HepG2 (cell line): ENCODE results near the gene SNX6. TPM values are rescaled to one million over a fixed set of nuclear protein-coding genes. Genes with fewer than 3 reads are reported as not detected.

ENCODE experiments used
- CCAR2 ChIP-seq: fragments of 200-400 bp; formaldehyde crosslinking; optimal IDR thresholded peaks from 2 replicates; pipeline ENCODE3; 2018; ENCODE audit warnings: low read depth, mild to moderate bottlenecking, low read length, moderate library complexity
- DZIP1 ChIP-seq: sonication (generic); formaldehyde crosslinking; IDR thresholded peaks from 2 replicates; pipeline ENCODE4 v1.5.0; 2020; ENCODE audit warnings: mild to moderate bottlenecking, missing genetic modification reagents
- GTF3A ChIP-seq: sonication (generic); formaldehyde crosslinking; conservative IDR thresholded peaks from 2 replicates; pipeline ENCODE4 v1.4.0; 2020; ENCODE audit warnings: mild to moderate bottlenecking, missing genetic modification reagents
- MAX ChIP-seq: IDR thresholded peaks from 2 replicates; pipeline ENCODE4 v1.6.1; 2012; ENCODE audit warnings: inconsistent platforms
- MED13 ChIP-seq: sonication (generic); formaldehyde crosslinking; IDR thresholded peaks from 2 replicates; pipeline ENCODE4 v1.5.0; 2020; ENCODE audit warnings: missing genetic modification reagents
- MEF2D ChIP-seq: sonication (generic); formaldehyde crosslinking; IDR thresholded peaks from 2 replicates; pipeline ENCODE4 v1.5.1; 2020; ENCODE audit warnings: mild to moderate bottlenecking, missing genetic modification reagents
- MIER3 ChIP-seq: IDR thresholded peaks from 2 replicates; pipeline ENCODE4 v1.6.1; 2016; ENCODE audit warnings: missing compliant biosample characterization, borderline replicate concordance
- NFYB ChIP-seq: sonication (generic); formaldehyde crosslinking; IDR thresholded peaks from 2 replicates; pipeline ENCODE4 v1.4.0; 2020; ENCODE audit warnings: missing genetic modification reagents
- SALL2 ChIP-seq: sonication (generic); formaldehyde crosslinking; IDR thresholded peaks from 2 replicates; pipeline ENCODE4 v1.8.1; 2023; ENCODE audit warnings: mild to moderate bottlenecking, missing genetic modification reagents, inconsistent platforms
- SP140L ChIP-seq: sonication (generic); formaldehyde crosslinking; IDR thresholded peaks from 2 replicates; pipeline ENCODE4 v1.4.0; 2020; ENCODE audit warnings: missing genetic modification reagents, borderline replicate concordance
- TEAD2 ChIP-seq: sonication (generic); formaldehyde crosslinking; IDR thresholded peaks from 2 replicates; pipeline ENCODE4 v1.9.0; 2021; ENCODE audit warnings: missing genetic modification reagents
- TOPORS ChIP-seq: sonication (generic); formaldehyde crosslinking; IDR thresholded peaks from 2 replicates; pipeline ENCODE4 v1.8.0; 2023; ENCODE audit warnings: mild to moderate bottlenecking, missing genetic modification reagents
- XRCC5 ChIP-seq: fragments of 200-400 bp; formaldehyde crosslinking; optimal IDR thresholded peaks from 2 replicates; pipeline ENCODE3; 2017; ENCODE audit warnings: mild to moderate bottlenecking, low read length
- ZBTB25 ChIP-seq: IDR thresholded peaks from 2 replicates; pipeline ENCODE4 v1.6.1; 2018; ENCODE audit warnings: missing genetic modification reagents
- ZFP41 ChIP-seq: sonication (generic); formaldehyde crosslinking; IDR thresholded peaks from 2 replicates; pipeline ENCODE4 v1.4.0; 2020; ENCODE audit warnings: mild to moderate bottlenecking, missing genetic modification reagents, borderline replicate concordance
- ZFY ChIP-seq: sonication (generic); formaldehyde crosslinking; IDR thresholded peaks from 2 replicates; pipeline ENCODE4 v1.4.0; 2020; ENCODE audit warnings: missing genetic modification reagents
- ZNF207 ChIP-seq: fragments of 450-650 bp; IDR thresholded peaks from 2 replicates; pipeline ENCODE4 v1.6.1; 2016; ENCODE audit warnings: antibody characterized with exemption, borderline replicate concordance
- ZNF329 ChIP-seq: sonication (generic); formaldehyde crosslinking; IDR thresholded peaks from 2 replicates; pipeline ENCODE4 v1.9.0; 2021; ENCODE audit warnings: low read depth, mild to moderate bottlenecking, missing genetic modification reagents
- ZNF460 ChIP-seq: sonication (generic); formaldehyde crosslinking; IDR thresholded peaks from 2 replicates; pipeline ENCODE4 v1.5.1; 2020; ENCODE audit warnings: missing genetic modification reagents, mild to moderate bottlenecking, borderline replicate concordance
- ZNF576 ChIP-seq: sonication (generic); formaldehyde crosslinking; IDR thresholded peaks from 2 replicates; pipeline ENCODE4 v1.4.0; 2020; ENCODE audit warnings: mild to moderate bottlenecking, missing genetic modification reagents
- ZNF580 ChIP-seq: IDR thresholded peaks from 2 replicates; pipeline ENCODE4 v1.6.1; 2016; ENCODE audit warnings: low read depth, borderline replicate concordance
- ZNF597 ChIP-seq: sonication (generic); formaldehyde crosslinking; IDR thresholded peaks from 2 replicates; pipeline ENCODE4 v1.5.0; 2020; ENCODE audit warnings: missing genetic modification reagents
- ZNF619 ChIP-seq: sonication (generic); formaldehyde crosslinking; IDR thresholded peaks from 2 replicates; pipeline ENCODE4 v1.4.0; 2020; ENCODE audit warnings: mild to moderate bottlenecking, missing genetic modification reagents
- ZNF644 ChIP-seq: IDR thresholded peaks from 2 replicates; pipeline ENCODE4 v1.6.1; 2016; ENCODE audit warnings: low read depth
- ZNF746 ChIP-seq: sonication (generic); formaldehyde crosslinking; IDR thresholded peaks from 2 replicates; pipeline ENCODE4 v1.8.0; 2022; ENCODE audit warnings: mild to moderate bottlenecking, missing genetic modification reagents
- ZNF777 ChIP-seq: sonication (generic); formaldehyde crosslinking; IDR thresholded peaks from 2 replicates; pipeline ENCODE4 v1.4.0; 2020; ENCODE audit warnings: missing genetic modification reagents
- polyA plus RNA-seq, 8 experiments: library from polyadenylated mRNA; depleted of rRNA in 3 of 8; stranded (reverse) in 7 of 8; unstranded in 1 of 8; fragments of >200 nt; fragmentation: Illumina TruSeq in 4 of 8; extraction: Trizol in 4 of 8; gene quantifications; 2 replicates each; pipeline versions ENCODE4 v1.2.1 to v1.2.3, GENCODE V29; 2011 to 2016; ENCODE audit warnings: low read depth in 4 of 8, missing spikeins in 1 of 8, mixed read lengths in 1 of 8; ENCODE audit not compliant: insufficient read depth in 1 of 8
- total RNA-seq, 5 experiments: library from RNA; depleted of rRNA; stranded (reverse); fragments of >200 nt; fragmentation: Illumina TruSeq; extraction: Trizol; gene quantifications; 2 replicates each; pipeline ENCODE4 v1.2.3, GENCODE V29; 2016; ENCODE audit warnings: low read depth in 1 of 5

Gene SNX6
- total and polyA plus RNA-seq, 2 of the 13 experiments (the other 11 are each of a cell fraction or from before 2014, with no cell fraction given): 92.3 to 169 TPM

- peak; percentile 99 for TF ChIP-seq ZBTB25 (CRISPR knock-in tag)
- peak; percentile 95 for TF ChIP-seq MAX
- TF ChIP-seq ZNF207: no peak
- TF ChIP-seq ZNF580: peak; percentile 99
- peak; percentile 84 for TF ChIP-seq ZNF746 (CRISPR knock-in tag)
- TF ChIP-seq TOPORS (CRISPR knock-in tag): peak; percentile 87; the same call in 1 of the 2 replicates
- no peak for TF ChIP-seq CCAR2
- peak; percentile 94 for TF ChIP-seq XRCC5
- peak; percentile 80 for TF ChIP-seq ZNF644 (CRISPR knock-in tag)
- TF ChIP-seq MEF2D (CRISPR knock-in tag): peak; percentile 97
- peak; percentile 99 for TF ChIP-seq SALL2
- peak; percentile 100 for TF ChIP-seq ZNF619 (CRISPR knock-in tag)
- peak; percentile 64 for TF ChIP-seq NFYB (CRISPR knock-in tag)
- TF ChIP-seq ZNF576 (CRISPR knock-in tag): peak; percentile 77; the same call in 1 of the 2 replicates
- TF ChIP-seq SP140L (CRISPR knock-in tag): peak; percentile 99; the same call in 1 of the 2 replicates
- TF ChIP-seq ZNF329 (CRISPR knock-in tag): peak; percentile 85; the same call in 1 of the 2 replicates
- peak; percentile 97 for TF ChIP-seq ZFP41
- peak; percentile 12 for TF ChIP-seq DZIP1 (CRISPR knock-in tag)
- peak; percentile 100 for TF ChIP-seq ZFY (CRISPR knock-in tag)
- TF ChIP-seq ZNF597: 0 out of 2 replicates have a peak, but pooled peaks have one; percentile 86
- TF ChIP-seq MIER3 (CRISPR knock-in tag): peak; percentile 99
- TF ChIP-seq ZNF777 (CRISPR knock-in tag): peak; percentile 67
- TF ChIP-seq TEAD2 (CRISPR knock-in tag): peak; percentile 65
- no peak; the same call in 1 of the 2 replicates for TF ChIP-seq ZNF460
- peak; percentile 82 for TF ChIP-seq MED13
- peak; percentile 98 for TF ChIP-seq GTF3A (CRISPR knock-in tag)
These were observed 90.4 kb downstream of the SNX6 start, which contains the start of gene EAPP (continued) for GRCh38 chr14:34539407-34540180.
